ENCODE measurements around the gene GPC6. TPM values are rescaled to one million over a fixed set of nuclear protein-coding genes. Genes with fewer than 3 reads are reported as not detected.

Gene GPC6
- total RNA-seq, 2 donors from 2014 or later: 1.6 to 4.0 TPM

- H3K4me1 ChIP-seq: peaks cover 6% of the 10 kb centered on the region
- intact Hi-C loops (cut with DNase I): no loop called here
- no peaks in the 10 kb centered on the region for H3K27me3 ChIP-seq
- no peak for ATAC-seq
- DNase-seq: no peak
- H3K27ac ChIP-seq: no peak overlapping the region
- TF ChIP-seq CTCF (IDR thresholded peaks at IDR 0.05) (no peak), POLR2A (IDR thresholded peaks at IDR 0.05) (no peak)
- WGBS, 2 donors: 75 to 81% methylated on average over 4 of the region's 4 CpGs
- no peaks in the 10 kb centered on the region for H3K9me3 ChIP-seq
- no peak overlapping the region for H3K4me3 ChIP-seq
- no peaks in the 10 kb centered on the region for H3K36me3 ChIP-seq (replicated peaks in 1 of 2; ENCODE audit: insufficient read depth in 1 of 2, low read depth in 2 of 2)
Measured at GRCh38 chr13:94009701-94010100, 783.1 kb downstream of the GPC6 start.

GRCh38 chr13:94014461-94014860 lies 787.9 kb downstream of the GPC6 start:
- peaks cover 6% of the 10 kb centered on the region for H3K4me1 ChIP-seq
- H3K4me3 ChIP-seq: no peak overlapping the region
- DNase-seq (no peak), ATAC-seq (no peak)
- TF ChIP-seq CTCF (IDR thresholded peaks at IDR 0.05) (no peak), POLR2A (IDR thresholded peaks at IDR 0.05) (no peak)
- WGBS, 2 donors: 67 to 81% methylated on average over 2 of the region's 2 CpGs
- H3K27me3 ChIP-seq: no peaks in the 10 kb centered on the region
- no peaks in the 10 kb centered on the region for H3K36me3 ChIP-seq (replicated peaks in 1 of 2; ENCODE audit: insufficient read depth in 1 of 2, low read depth in 2 of 2)
- H3K27ac ChIP-seq: no peak overlapping the region
- intact Hi-C loops (cut with DNase I): no loop called here
- no peaks in the 10 kb centered on the region for H3K9me3 ChIP-seq

GRCh38 chr13:94020426-94020825 lies 793.8 kb downstream of the GPC6 start:
- 70 to 83% methylated on average over 2 of the region's 2 CpGs for WGBS, 2 donors
- H3K4me1 ChIP-seq: no peaks in the 10 kb centered on the region
- no peaks in the 10 kb centered on the region for H3K27me3 ChIP-seq
- ATAC-seq (no peak), DNase-seq (no peak)
- intact Hi-C loops (cut with DNase I): no loop called here
- TF ChIP-seq POLR2A (IDR thresholded peaks at IDR 0.05) (no peak), CTCF (IDR thresholded peaks at IDR 0.05) (no peak)
- no peak overlapping the region for H3K27ac ChIP-seq
- H3K4me3 ChIP-seq: no peak overlapping the region
- no peaks in the 10 kb centered on the region for H3K9me3 ChIP-seq
- H3K36me3 ChIP-seq (replicated peaks in 1 of 2; ENCODE audit: insufficient read depth in 1 of 2, low read depth in 2 of 2): no peaks in the 10 kb centered on the region

GRCh38 chr13:94020833-94021232 lies 794.2 kb downstream of the GPC6 start:
- Histone ChIP-seq H3K27me3 (no peaks in the 10 kb centered on the region), H3K27ac (no peak overlapping the region), H3K4me1 (no peaks in the 10 kb centered on the region), H3K9me3 (no peaks in the 10 kb centered on the region), H3K36me3 (replicated peaks in 1 of 2; ENCODE audit: insufficient read depth in 1 of 2, low read depth in 2 of 2) (no peaks in the 10 kb centered on the region), H3K4me3 (no peak overlapping the region)
- intact Hi-C loops (cut with DNase I): no loop called here
- DNase-seq: no peak
- no peak for ATAC-seq
- TF ChIP-seq CTCF (IDR thresholded peaks at IDR 0.05): no peak
- TF ChIP-seq POLR2A (IDR thresholded peaks at IDR 0.05): no peak

GRCh38 chr13:94028234-94028633 lies 801.6 kb downstream of the GPC6 start:
- no peak for ATAC-seq
- no peaks in the 10 kb centered on the region for H3K27me3 ChIP-seq
- DNase-seq: no peak
- intact Hi-C loops (cut with DNase I): no loop called here
- TF ChIP-seq CTCF (IDR thresholded peaks at IDR 0.05) (no peak), POLR2A (IDR thresholded peaks at IDR 0.05) (no peak)
- no peak overlapping the region for H3K4me3 ChIP-seq
- no peak overlapping the region for H3K27ac ChIP-seq
- WGBS, 2 donors: 32 to 41% methylated on average over 2 of the region's 2 CpGs
- H3K9me3 ChIP-seq: no peaks in the 10 kb centered on the region
- H3K4me1 ChIP-seq: no peaks in the 10 kb centered on the region
- no peaks in the 10 kb centered on the region for H3K36me3 ChIP-seq (replicated peaks in 1 of 2; ENCODE audit: insufficient read depth in 1 of 2, low read depth in 2 of 2)
